ENCODE measurements around the gene IL12RB1. TPM values are rescaled to one million over a fixed set of nuclear protein-coding genes. Genes with fewer than 3 reads are reported as not detected.

IL12RB1 gene
- total and polyA plus RNA-seq, 2 donors (not counting 3 experiments of a cell fraction or from before 2014, with no cell fraction given), result not detected

DNA sequence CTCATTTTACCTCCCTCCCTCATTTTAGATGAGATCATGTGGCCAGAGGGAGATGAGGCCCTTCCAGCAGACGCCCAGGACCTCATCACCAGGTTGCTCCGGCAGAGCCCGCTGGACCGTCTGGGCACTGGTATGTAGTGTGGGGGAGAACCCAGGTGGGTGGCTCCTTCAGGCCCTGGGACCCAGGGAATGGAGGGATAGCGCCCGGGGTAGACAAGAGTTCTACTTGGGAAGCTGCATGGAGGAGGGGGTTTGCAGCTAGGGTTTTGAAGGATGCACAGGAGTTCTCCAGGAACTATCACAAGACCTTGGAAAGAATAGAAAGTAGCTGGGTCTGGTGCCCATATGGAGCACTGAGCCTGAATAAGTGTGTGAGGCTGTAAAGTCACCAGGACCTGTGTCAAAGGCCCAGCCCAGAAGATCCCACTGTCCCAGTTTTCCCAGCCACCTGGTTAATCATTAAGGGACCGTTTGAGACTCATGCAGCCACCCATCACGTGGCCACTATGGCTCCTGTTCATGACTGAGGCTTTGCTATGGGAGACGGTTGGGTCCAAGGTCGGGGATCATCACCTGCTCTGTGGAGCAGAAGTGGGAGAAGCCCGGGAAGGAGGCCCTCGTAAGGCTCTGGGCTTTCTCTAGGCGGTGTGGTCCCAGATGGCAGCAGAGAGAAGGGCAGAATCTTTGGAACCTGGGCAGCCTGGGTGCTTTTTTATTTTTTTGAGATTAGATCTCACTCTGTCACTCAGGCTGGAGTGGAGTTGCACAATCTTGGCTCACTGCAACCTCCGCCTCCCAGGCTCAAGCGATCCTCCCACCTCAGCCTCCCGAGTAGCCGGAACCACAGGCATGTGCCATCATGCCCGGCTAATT lies 49.2 kb upstream of the IL12RB1 start:
- intact Hi-C loops (cut with micrococcal nuclease), result no loop called here
- no peaks in the 10 kb centered on the region for H3K9me1 ChIP-seq (replicated peaks; ENCODE audit: control insufficient read depth, extremely low read depth, insufficient read depth, low read length)
- POLR2A ChIA-PET, result no interaction called here
- TF ChIP-seq FOS (IDR thresholded peaks at IDR 0.05; ENCODE audit: borderline replicate concordance, insufficient read depth, low read length) (no peak), JUN (IDR thresholded peaks at IDR 0.05; ENCODE audit: borderline replicate concordance, insufficient read depth, insufficient read length, low read depth) (no peak), GATA2 (IDR thresholded peaks at IDR 0.05; ENCODE audit: insufficient read depth, insufficient read length, low read depth, low read length) (no peak), MYC (IDR thresholded peaks at IDR 0.05; ENCODE audit: low read depth, low read length) (no peak), POLR2A (IDR thresholded peaks at IDR 0.05; ENCODE audit: low read depth, low read length) (no peak), POLR2AphosphoS5 (IDR thresholded peaks at IDR 0.05; ENCODE audit: insufficient read depth, low read depth, low read length) (no peak), EZH2 (IDR thresholded peaks at IDR 0.05; ENCODE audit: borderline replicate concordance, low read depth, low read length, severe bottlenecking) (no peak)
- TF ChIP-seq, protein P1, sequence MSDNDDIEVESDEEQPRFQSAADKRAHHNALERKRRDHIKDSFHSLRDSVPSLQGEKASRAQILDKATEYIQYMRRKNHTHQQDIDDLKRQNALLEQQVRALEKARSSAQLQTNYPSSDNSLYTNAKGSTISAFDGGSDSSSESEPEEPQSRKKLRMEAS (IDR thresholded peaks at IDR 0.05; ENCODE audit: insufficient read depth, insufficient read length), result no peak
- TF ChIP-seq, protein P2, sequence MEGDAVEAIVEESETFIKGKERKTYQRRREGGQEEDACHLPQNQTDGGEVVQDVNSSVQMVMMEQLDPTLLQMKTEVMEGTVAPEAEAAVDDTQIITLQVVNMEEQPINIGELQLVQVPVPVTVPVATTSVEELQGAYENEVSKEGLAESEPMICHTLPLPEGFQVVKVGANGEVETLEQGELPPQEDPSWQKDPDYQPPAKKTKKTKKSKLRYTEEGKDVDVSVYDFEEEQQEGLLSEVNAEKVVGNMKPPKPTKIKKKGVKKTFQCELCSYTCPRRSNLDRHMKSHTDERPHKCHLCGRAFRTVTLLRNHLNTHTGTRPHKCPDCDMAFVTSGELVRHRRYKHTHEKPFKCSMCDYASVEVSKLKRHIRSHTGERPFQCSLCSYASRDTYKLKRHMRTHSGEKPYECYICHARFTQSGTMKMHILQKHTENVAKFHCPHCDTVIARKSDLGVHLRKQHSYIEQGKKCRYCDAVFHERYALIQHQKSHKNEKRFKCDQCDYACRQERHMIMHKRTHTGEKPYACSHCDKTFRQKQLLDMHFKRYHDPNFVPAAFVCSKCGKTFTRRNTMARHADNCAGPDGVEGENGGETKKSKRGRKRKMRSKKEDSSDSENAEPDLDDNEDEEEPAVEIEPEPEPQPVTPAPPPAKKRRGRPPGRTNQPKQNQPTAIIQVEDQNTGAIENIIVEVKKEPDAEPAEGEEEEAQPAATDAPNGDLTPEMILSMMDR (IDR thresholded peaks at IDR 0.05; ENCODE audit: extremely low read depth in 1 of 2, insufficient read depth in 1 of 2, low read depth in 1 of 2, low read length in 2 of 2), result no peak
- H3K4me2 ChIP-seq (ENCODE audit: insufficient read depth, low read length), result no peak overlapping the region
- dilution Hi-C loops (cut with MboI; ENCODE audit: extremely low pct_ligation_motif_present, low sequenced_read_pairs), result no loop called here
- H3K36me3 ChIP-seq (ENCODE audit: control insufficient read depth in 2 of 2, extremely low read depth in 1 of 2, insufficient read depth in 2 of 2, low read length in 2 of 2), result no peaks in the 10 kb centered on the region
- H3K4me3 ChIP-seq (replicated peaks in 1 of 3; ENCODE audit: insufficient read depth in 1 of 3, low read depth in 1 of 3, low read length in 3 of 3), result no peak overlapping the region
- H3K27ac ChIP-seq (ENCODE audit: insufficient read depth, low read depth, low read length), result no peak overlapping the region
- FAIRE-seq, result no peak
- H3K27me3 ChIP-seq (ENCODE audit: control insufficient read depth in 2 of 2, insufficient read depth in 2 of 2, low read length in 2 of 2), result no peaks in the 10 kb centered on the region
- H3K79me2 ChIP-seq (ENCODE audit: control insufficient read depth, insufficient read depth, low read length), result no peaks in the 10 kb centered on the region
- DNase-seq (ENCODE audit: low read depth, low spot score), result no peak
- CTCF ChIA-PET, result interaction anchor here (2.2 kb wide), 1 partner anchor 23 kb away, joined by 8 read pairs; no protein-coding TSS in a partner anchor
- no peak overlapping the region for H2AFZ ChIP-seq (ENCODE audit: low read depth, low read length)
- no peak overlapping the region for H3K9ac ChIP-seq (replicated peaks; ENCODE audit: extremely low read depth, insufficient read depth, low read length)
- H4K20me1 ChIP-seq (replicated peaks; ENCODE audit: control insufficient read depth, extremely low read depth, insufficient read depth, low read length), result no peaks in the 10 kb centered on the region
- H3K4me1 ChIP-seq (ENCODE audit: control insufficient read depth, extremely low read depth, insufficient read depth, low read length), result no peaks in the 10 kb centered on the region
- H3K9me3 ChIP-seq (replicated peaks; ENCODE audit: control insufficient read depth, insufficient read depth, low read length), result no peaks in the 10 kb centered on the region
- BruUV-seq (replicated peaks), result no TSS peak

All from endothelial cell of umbilical vein (primary cell).